Fibroblast of skin of left biceps (primary cell): ENCODE measurements around the gene BRMS1L.

Experiments
- DNase-seq, 2 experiments: peaks; one replicate each; pipeline ENCODE4 v3.0.0-alpha.2; 2013; ENCODE audit warnings: low read depth in 2 of 2

BRMS1L gene

DNA sequence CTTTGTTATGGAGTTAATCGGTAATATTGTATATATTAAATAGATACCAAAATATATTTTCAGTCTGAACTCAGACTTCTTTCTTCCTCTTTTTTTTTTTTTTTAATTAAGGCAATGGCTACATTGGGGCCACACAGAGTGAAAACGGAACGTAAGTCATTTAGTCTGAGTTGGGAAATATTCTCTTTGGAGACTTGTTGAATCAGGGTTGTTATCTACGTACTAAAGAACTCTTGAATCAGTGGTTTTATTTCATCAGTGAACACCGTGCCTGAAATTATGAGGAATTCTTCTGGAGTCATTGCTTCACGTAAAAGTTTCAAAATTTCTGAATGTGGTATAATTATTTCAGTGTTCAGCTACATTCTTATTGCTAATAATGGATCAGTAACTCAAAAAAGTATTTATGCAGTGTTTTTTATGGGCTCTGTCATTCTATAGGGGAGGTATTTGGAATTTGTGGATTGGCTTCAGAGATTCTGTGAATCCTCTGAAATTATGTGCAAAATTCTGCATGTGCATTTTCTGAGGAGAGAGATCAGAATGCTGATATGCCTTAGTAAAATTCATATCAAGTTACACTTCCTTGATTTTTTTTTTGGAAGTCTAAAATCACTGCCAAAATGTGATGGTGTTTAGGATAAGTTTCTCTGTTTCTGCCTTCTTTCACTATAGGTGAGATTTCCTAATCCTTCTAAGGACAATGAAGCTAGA, 39.6 kb downstream of the BRMS1L start:
- no peak for DNase-seq

GRCh38 chr14:35866595-35867279, 40.6 kb downstream of the BRMS1L start:
- DNase-seq: no peak

GRCh38 chr14:35867280-35867629, 41.1 kb downstream of the BRMS1L start:
- DNase-seq: no peak

- no peak for DNase-seq
These were observed 49.2 kb downstream of the BRMS1L start for GRCh38 chr14:35875296-35875695.

- no peak for DNase-seq
These were observed 51.1 kb downstream of the BRMS1L start for GRCh38 chr14:35877276-35877675.

- DNase-seq: peak; percentile 74 to 76
These were observed 52.4 kb downstream of the BRMS1L start for GRCh38 chr14:35878272-35879150.

- no peak for DNase-seq
These were observed 53.1 kb downstream of the BRMS1L start for GRCh38 chr14:35879151-35879648.

GRCh38 chr14:35879654-35880249, 53.6 kb downstream of the BRMS1L start:
- DNase-seq: no peak

DNA sequence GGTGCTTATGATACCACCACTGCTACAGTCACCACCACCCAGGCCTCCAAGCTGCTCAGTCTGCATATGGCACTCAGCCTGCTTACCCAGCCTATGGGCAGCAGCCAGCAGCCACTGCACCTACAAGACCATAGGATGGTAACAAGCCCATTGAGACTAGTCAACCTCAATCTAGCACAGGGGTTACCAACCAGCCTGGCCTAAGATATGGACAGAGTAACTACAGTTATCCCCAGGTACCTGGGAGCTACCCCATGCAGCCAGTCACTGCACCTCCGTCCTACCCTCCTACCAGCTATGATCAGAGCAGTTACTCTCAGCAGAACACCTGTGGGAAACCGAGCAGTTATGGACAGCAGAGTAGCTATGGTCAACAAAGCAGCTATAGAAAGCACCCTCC, 55.1 kb downstream of the BRMS1L start:
- no peak for DNase-seq

- DNase-seq: no peak
These were observed 57.6 kb downstream of the BRMS1L start for GRCh38 chr14:35883677-35884293.

- no peak for DNase-seq
These were observed 64.2 kb downstream of the BRMS1L start for GRCh38 chr14:35890308-35890707.

DNA sequence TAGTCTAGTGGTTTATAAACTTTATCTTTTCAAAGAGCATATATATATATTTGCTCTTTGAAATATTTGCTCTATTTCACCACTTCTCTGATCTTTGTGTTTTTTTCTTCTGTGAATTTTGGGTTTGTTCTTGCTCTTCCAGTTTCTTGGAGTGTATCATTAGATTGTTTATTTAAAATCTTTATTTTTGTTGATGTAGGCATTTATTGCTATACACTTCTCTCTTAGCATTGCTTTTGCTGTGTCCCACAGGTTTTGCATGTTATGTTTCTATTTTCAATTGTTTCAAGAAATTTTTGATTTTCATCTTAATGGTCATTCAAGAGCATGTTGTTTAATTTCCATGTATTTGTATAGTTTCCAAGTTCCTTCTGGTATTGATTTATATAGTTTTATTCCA, 69.1 kb downstream of the BRMS1L start:
- no peak for DNase-seq

DNA sequence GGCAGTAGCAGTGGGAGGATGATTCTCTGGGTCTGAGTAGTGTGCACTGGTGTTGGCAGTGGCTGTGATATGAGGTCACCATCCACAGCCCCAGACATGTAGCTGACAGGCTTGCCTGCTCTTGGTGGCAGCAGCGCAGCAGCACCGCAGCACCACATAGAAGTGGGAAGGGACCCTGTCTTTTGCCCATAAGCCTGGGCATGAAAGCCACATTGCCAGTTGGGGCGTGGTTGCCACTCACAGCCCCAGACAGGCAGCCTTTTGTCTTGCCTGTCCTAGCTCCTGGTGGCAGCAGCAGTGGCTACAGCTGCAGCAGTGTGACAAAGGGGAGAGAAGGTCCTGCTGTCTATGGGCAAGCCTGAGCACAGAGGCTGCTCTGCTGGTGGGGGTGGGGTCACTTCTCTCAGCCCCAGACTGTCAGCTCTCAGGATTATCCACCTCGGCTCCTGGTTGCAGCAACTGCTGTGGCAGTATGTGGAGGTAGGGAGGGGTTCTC, 71.5 kb downstream of the BRMS1L start:
- no peak for DNase-seq

- DNase-seq: no peak
These were observed 72.2 kb downstream of the BRMS1L start for GRCh38 chr14:35898217-35898775.

DNA sequence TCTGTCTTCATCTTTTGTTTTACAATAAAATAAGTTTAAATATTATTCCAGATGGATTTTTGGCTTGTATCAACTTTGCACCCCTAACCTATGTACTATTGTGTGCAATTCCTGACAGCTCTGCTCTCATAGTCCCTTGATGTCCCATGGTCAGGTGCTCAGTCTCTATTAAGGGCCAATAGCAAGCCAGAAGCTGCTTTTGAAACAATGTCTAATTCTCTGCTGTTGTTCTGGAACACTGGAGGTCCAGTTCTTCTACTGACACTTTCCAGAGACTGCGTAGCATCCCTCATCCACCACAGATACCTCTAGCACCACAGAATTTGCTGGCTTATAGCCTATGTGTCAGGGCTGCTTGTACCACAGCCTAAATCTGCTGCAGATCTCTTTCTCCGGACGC, 74.6 kb downstream of the BRMS1L start:
- DNase-seq: no peak

GRCh38 chr14:35909665-35910064, 83.5 kb downstream of the BRMS1L start:
- DNase-seq: no peak

- no peak for DNase-seq
These were observed 84.1 kb downstream of the BRMS1L start for GRCh38 chr14:35910191-35910590.

DNA sequence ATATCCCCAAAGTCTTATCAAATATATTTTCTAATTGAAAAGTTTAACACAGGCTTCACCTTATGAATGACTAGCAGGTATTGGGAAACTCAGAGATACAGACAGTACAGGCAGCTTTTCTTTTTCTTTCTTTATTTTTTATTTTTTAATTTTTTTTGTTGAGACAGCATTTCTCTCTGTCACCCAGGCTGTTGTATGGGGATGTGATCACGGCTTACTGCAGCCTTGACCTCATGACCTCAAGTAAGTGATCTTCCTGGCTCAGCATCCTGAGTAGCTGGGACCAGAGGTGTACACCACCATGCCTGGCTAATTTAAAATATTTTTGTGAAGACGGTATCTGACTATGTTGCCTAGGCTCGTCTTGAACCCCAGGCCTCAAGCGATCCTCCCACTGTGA, 85.0 kb downstream of the BRMS1L start:
- DNase-seq: no peak

DNA sequence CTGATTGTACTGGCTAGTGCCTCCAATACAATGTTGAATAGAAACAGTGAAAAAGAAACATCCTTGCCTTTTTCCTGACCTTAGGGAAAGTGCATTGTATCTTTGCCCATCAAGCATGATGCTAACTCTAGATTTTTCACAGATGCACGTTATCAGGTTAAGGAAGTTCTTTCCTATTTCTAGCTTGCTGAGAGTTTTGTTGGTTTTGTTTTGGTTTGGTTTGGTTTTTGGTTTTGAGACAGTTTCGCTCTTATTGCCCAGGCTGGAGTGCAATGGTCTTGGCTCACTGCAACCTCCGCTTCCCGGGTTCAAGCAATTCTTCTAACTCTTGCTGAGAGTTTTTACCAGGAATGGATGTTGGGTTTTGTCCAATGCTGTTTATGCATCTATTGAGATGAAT, 89.0 kb downstream of the BRMS1L start:
- DNase-seq: no peak

GRCh38 chr14:35915775-35916174, 89.6 kb downstream of the BRMS1L start:
- no peak for DNase-seq
